Non-pigmented ciliary epithelial cell (primary cell): ENCODE data around the gene MALAT1.
"Not testable (repeated sequence)": the region's sequence is repeated elsewhere in the genome, so short reads cannot be mapped to it uniquely, and the experiment has no call there.

ENCODE experiments used
- DNase-seq: peaks from one replicate; pipeline ENCODE4 v3.0.0-alpha.2; 2010; ENCODE audit warnings: low read depth

MALAT1 gene

DNA sequence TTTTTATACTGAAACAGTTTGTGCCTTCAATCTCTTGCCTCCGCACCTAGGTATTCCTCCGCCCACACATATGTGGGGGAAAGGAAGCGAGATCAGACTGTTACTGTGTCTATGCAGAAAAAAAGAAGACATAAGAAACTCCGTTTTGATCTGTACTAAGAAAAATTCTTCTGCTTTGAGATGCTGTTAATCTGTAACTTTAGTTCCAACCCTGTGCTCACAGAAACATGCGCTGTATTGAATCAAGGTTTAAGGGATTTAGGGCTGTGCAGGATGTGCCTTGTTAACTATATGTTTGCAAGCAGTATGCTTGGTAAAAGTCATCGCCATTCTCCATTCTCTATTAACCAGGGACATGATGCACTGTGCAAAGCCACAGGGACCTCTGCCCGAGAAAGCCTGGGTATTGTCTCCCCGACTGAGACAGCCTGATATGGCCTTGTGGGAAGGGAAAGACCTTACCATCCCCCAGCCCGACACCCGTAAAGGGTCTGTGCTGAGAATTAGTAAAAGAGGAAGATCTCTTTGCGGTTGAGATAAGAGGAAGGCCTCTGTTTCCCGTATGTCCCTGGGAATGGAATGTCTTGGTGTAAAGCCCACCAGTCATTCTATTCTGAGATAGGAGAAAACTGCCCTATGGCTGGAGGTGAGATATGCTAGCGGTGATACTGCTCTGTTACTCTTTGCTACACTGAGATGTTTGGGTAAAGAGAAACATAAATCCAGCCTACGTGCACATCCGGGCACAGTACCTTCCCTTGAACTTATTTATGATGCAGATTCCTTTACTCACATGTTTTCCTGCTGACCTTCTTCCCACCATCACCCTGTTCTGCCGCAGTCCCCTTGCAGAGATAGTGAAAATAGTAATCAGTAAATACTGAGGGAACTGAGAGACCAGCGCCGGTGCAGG, 24.1 kb downstream of the MALAT1 start:
- not testable (repeated sequence) for DNase-seq

DNA sequence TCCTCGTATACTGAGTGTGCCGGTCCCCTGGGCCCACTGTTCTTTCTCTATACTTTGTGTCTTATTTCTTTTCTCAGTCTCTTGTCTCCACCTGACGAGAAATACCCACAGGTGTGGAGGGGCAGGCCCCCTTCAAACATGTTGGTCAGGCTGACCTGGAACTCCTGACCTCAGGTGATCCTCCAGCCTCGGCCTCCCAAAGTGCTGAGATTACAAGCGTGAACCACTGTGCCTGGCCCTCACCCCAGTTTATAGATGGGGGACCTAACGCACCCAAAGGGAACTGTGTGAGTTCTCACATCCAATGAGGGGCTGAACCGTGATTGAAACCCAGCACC, 24.8 kb downstream of the MALAT1 start:
- not testable (repeated sequence) for DNase-seq

DNA sequence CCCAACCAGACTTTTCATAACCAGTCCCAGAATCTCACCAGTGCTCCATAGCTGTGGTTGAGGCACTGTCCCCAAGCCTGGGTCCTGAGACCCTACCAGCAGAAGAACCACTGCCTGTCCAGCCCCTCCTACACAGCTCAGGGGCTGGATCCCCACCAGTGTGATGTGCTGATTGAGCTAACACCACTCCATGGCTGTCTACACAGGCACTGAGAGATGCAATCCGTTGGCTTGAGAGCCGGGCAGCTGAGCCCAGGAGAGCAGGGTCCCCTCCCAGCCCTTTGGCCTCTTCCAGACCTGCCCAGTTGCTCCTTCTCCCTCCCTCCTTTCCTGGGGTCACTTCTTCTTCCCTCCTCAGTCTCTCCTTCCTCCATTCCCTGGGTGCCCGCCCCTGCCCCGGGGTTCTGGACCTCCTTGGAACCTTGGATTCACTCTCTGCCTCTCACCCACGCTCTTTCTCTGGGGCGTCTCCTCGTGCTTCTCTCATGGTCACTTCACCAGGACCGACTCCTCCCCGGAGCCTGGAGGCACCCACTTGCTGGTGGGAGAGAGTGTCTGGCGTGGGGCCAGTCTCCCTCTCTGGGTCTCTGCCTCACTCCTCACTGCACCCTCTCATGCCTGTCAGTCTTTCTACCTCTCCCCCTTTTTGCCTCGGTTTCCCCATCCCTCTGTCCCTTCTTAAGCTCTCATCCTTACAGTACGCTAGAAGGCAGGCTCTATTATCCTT, 25.3 kb downstream of the MALAT1 start:
- no peak for DNase-seq

DNA sequence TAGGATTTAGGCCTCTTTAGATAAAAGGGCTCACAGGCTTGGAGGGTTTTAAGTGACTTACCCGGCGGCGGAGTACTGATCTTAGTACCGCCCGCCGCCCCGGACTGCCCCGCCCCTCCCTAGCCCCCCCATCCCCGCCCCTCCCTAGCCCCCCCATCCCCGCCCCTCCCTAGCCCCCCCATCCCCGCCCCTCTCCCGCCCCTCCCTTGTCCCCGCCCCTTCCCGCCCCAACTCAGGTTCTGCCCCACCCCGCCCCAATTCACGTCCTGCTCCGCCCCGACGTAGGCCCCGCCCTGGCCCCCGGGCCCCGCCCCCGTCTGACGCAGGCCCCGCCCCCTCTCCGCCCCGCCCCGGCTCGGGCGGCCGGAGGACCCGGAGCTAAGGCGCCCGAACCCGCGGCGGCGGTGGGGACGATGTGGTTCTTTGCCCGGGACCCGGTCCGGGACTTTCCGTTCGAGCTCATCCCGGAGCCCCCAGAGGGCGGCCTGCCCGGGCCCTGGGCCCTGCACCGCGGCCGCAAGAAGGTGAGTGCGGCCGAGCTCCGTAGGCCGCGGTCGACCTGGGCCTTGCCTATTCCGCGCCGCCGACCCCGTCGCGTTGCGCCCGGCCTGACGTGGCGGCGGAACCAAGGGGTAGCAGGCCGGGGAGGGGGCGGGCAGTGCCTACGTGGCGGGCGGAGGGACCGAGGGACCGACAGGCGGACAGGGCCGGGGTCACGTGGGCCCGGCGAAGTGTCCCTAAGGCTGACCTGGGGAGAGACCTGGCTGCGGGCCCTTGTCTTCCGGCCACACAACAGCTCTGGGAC, 26.1 kb downstream of the MALAT1 start, which contains the start of gene SCYL1:
SCYL1 (plus strand) TSS at position 343 of the 805 bp plus-strand sequence; CDS start at position 414, 71 bp downstream.
- no peak for DNase-seq

DNA sequence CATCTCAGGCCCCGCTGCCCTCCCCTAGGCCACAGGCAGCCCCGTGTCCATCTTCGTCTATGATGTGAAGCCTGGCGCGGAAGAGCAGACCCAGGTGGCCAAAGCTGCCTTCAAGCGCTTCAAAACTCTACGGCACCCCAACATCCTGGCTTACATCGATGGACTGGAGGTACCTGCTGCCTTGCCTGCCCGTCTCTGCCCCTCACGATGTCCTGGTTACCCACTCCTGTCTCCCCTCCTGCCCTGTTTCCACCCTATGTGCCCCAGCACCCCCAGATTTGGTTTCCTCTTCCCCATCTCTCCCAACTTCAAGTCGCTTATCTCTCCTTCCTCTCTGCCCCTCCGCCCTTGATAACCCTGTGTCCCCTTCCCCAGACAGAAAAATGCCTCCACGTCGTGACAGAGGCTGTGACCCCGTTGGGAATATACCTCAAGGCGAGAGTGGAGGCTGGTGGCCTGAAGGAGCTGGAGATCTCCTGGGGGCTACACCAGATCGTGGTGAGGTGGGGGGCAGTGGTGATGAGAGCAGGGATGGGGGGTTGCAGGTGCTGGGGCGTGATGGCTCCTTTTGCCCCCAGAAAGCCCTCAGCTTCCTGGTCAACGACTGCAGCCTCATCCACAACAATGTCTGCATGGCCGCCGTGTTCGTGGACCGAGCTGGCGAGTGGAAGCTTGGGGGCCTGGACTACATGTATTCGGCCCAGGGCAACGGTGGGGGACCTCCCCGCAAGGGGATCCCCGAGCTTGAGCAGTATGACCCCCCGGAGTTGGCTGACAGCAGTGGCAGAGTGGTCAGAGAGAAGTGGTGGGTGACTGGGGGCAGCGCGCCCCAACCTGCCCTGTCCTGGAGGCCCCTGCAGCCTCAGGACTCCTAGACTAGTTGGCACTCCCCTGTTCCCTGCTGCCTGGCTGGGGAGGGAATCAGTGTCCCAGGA, 27.0 kb downstream of the MALAT1 start:
- no peak for DNase-seq

DNA sequence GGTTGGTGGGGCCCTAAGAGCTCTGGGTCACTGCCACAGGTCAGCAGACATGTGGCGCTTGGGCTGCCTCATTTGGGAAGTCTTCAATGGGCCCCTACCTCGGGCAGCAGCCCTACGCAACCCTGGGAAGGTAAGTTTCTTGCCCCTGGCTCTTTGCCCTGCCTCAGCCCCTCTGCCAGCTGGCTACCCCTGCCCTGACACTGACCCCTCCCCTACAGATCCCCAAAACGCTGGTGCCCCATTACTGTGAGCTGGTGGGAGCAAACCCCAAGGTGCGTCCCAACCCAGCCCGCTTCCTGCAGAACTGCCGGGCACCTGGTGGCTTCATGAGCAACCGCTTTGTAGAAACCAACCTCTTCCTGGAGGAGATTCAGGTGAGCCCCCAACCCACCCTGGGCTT, 27.9 kb downstream of the MALAT1 start:
- no peak for DNase-seq

DNA sequence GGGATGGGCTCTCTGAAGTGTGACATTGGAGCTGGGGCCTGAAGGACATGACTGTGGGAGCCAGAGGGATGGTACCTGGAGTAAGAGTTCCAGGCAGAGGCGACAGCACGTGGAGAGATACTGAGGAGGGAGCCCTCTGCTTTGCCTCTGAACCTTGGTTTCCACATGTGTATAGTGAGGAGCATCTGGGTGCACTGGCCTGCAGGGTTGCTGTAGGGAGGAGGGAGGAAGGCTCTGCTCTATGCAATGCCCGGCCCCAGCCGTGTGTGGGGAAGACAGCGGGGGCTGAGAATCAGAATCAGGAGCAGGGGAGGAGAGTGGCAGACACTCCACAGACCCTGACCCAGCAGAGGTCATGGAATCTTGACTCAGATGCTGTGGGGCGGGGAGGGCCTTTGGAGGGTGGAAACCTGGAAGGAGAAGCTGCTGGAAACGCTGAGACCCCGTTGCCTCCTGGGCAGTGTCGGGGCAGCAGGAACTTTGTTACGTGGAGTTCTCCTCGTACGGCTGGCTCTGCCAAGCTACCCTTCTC, 30.0 kb downstream of the MALAT1 start:
- DNase-seq: no peak

DNA sequence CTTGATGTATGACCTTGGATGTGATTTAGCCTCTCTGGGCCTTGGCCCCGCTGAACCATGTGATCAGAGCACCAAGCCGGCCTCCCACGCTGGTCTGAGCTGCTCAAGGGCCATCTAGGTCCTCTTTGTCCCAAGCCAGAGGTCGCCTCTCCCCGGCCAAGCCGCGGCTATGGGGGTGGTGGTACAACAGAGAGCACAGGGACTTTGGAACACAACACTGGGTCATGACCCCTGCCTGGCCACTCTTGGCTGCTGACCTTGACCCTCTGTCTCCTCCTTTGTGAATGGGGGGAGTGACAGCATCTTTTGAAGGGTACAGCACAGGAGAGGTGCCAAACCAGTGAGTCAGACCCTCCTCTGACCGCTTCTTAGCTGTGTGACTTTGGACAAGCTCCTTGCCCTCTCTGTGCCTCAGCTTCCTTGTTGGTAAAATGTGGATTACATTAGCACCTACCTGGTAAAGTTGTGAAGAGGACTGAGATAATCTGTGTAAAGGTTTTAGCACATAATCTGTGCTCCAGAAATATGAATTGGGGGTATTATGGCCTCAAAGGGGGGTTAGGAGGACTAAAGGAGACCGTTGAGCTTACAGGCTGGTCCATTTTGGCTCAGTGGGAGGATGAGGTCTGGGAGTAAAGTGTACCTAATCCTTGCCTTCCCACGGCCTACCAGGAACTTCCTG, 30.8 kb downstream of the MALAT1 start:
- no peak for DNase-seq

DNA sequence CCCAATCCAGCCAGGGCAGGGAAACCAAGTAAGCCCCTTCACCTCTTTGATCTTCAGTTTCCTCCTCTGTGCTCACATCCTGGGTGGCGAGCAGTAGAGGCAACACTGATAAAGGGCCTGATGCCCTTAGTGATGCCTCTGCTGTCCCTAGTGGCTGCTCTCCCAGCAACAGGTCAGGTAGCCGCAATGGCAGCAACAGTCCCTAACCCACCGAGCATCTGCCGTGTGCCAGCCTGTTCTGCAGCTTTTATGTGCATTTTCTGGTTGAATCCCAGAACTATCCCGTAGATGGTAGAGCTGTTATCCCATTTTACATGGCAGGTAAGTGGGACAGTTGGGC, 31.3 kb downstream of the MALAT1 start:
- no peak for DNase-seq

DNA sequence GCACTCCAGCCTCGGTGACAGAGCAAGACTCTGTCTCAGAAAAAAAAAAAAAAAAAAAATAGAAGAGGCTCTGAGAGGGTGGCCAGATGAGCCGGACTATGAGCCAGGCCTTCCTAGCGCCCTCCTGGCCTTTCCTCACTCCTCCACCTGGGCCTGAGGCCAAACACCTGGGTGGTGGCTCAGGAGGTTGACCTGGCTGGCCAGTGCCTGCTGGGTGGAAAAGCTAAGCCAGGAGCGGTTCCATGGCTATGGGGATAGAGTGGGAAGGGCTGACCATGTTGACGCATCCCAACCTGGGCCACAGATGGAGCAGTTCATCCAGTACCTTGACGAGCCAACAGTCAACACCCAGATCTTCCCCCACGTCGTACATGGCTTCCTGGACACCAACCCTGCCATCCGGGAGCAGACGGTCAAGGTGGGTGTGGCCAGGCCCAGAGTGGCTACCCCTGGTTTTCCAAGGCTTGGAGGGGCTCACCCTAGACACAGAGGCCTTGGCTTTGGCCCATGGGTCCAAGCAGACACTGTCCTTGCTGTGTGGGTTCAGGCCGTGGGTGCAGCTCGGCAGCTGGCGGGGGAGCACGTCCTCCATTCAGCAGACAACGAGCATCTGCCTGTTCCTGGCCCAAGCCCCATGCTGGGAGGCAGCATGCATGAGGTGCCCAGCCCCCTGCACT, 33.7 kb downstream of the MALAT1 start:
- DNase-seq: no peak

DNA sequence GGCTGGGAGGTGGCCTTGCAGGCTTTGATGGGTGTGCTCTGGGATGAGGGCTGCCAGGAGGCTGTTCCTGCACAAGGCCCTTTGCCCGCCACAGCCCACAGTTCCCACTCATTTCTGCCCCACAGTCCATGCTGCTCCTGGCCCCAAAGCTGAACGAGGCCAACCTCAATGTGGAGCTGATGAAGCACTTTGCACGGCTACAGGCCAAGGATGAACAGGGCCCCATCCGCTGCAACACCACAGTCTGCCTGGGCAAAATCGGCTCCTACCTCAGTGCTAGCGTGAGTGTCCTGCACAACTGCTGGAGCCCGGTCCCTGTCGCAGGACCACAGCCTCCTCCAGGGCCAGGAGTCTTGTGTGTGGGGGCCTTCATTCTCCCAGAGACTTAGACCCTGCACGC, 36.3 kb downstream of the MALAT1 start:
- DNase-seq: no peak

DNA sequence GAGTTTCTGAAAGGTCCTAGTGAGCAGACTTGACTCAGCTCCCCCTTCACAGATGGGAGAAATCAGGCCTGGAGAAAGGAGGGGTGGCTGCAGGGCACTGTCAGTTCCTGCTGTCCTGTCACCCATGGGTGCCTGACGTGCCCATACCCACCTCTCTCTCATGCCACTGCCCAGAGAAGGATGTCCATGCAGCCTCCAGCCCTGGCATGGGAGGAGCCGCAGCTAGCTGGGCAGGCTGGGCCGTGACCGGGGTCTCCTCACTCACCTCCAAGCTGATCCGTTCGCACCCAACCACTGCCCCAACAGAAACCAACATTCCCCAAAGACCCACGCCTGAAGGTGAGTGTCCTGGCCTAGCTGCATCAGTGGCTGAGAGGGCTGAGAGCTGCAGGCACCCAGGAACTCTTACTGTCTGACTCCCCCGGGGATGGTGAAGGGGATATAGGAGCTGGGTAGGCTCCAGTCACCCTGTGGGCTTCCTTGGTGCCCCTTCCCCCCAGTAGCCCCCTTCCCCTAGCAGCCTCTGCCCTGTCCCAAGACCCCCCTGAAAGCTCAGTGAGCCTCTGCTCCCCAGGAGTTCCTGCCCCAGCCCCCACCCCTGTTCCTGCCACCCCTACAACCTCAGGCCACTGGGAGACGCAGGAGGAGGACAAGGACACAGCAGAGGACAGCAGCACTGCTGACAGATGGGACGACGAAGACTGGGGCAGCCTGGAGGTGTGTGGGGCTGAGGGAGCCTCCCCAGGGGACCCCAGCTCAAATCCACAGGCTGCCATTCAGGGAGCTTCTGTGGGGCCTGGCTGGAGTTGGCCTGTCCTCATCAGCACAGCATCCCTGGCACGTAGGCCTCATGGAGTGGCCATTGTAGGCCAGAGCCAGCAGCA, 37.8 kb downstream of the MALAT1 start:
- DNase-seq: no peak

DNA sequence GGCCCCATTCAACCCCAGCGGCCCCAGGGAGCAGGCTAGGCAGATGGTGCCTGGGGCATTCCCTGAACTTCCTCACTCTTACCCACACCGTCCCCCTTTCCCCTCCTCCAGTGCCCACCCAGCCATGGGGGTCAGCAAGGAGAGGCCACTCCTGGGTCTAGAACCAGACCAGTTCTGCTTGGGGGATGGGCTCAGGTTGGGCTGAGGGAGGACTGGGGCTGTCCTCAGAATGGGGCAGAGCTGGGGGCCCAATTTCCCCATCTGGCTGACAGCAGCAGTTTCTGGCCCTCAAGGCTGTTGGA, 38.4 kb downstream of the MALAT1 start:
- no peak for DNase-seq

DNA sequence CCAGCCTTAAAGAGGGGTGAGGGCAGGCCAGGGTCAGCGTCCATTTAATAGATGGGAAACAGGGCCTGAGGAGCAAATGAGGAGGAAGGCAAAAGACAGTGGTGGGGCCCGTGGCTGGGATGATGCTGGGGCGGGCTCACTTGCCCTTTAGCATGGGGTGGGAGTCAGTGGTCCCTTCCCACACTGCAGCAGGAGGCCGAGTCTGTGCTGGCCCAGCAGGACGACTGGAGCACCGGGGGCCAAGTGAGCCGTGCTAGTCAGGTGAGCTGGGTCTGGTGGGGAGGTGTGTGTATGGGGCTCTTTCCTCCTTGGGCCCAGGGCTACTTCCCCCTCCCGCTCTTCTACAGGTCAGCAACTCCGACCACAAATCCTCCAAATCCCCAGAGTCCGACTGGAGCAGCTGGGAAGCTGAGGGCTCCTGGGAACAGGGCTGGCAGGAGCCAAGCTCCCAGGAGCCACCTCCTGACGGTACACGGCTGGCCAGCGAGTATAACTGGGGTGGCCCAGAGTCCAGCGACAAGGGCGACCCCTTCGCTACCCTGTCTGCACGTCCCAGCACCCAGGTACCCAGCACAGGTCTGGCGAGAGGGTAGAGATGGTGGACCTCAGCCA, 38.9 kb downstream of the MALAT1 start:
- DNase-seq: no peak

DNA sequence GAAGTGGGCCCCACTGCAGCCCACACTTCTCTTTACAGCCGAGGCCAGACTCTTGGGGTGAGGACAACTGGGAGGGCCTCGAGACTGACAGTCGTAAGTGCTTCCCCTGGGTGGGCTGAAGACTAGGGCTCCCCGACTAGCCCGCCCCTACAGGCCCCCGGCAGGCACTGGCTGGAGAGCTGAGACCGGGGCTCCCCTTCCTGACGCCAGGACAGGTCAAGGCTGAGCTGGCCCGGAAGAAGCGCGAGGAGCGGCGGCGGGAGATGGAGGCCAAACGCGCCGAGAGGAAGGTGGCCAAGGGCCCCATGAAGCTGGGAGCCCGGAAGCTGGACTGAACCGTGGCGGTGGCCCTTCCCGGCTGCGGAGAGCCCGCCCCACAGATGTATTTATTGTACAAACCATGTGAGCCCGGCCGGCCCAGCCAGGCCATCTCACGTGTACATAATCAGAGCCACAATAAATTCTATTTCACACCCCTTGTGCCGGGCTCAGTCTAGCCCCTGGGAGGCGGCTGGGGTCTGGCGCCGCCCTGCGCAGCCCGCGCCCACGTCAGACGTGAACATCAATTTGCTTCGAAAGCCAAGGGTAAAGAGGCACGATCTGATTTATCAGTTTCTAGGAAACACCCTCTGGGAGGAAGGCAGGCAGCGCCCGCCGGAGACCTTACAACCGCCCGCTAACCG, 39.5 kb downstream of the MALAT1 start:
- DNase-seq: no peak

DNA sequence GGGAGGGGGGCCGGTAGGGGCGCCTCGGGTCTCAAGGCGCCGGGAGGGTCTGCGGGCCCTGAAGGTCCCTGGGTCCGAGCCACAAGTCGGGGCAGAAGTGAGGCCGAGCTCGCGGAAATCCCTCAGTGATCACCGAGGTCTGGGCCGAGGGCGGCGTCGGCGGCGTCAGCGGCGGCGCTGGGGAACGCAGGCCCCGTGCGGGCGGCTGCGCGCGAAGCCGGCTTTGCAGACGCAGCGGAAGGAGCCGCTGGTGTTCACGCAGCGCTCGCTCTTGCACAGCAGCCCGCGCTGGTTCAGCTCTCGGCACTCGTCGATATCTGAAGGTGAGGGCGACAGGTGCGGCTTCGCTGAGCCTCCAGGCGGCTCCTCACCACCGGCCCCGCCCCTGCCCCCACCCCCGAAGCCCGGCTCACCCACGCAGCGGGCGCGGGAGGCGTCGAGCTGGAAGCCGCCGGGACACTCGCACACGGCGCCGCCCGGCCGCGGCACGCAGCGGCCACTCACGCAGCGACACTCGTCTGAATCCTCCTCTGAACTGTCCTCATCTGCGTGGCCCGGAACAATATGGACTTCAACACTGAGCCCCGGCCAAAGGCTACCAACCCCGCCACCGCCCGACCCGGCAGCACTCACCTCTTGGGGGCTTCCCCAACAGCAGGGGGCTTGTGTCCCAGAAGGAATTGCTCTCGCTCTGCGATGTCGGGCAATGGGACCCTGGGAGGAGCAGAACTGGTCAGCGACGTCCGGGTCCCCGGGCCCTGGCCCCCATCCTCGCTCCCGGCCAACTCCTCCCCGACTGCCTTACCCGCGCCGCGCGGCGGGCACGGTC, 40.3 kb downstream of the MALAT1 start:
- DNase-seq: no peak

DNA sequence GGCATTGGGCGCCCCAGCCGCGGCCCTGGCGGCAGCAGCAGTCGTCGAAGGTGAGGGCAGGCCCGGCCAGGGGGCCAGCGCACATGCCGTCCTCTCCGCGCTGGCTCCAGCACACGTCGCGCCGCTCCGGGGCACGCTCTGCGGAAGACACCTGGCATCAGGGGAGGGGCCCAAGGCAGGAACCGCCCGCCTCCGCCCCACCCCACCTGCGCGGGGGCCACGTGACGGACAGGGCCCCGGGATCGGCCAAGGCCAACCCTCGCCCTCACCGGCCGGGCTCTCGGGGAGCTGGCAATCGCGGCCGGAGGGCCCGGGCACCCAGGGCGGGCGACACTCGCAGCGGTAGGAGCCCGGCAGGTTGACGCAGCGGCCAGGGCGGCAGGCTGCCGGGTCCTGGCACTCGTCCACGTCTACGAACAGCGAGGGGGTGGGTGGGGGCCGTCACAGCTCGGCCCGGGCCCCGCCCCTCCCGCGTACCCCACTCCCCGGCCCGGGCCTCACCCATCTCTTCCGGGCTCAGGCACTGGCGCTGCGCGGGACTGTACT, 41.0 kb downstream of the MALAT1 start:
- DNase-seq: no peak
